Measurements from ENCODE around the gene PACRG.
A peak's percentile ranks its signal among the peaks of the same experiment; 100 is the strongest.

Gene PACRG

GRCh38 chr6:163159689-163160088 is 431.9 kb downstream of the PACRG start:
- H2BK120ac ChIP-seq (ENCODE audit: low read depth, low read length), result no peak overlapping the region
- no peak overlapping the region for H3K4me3 ChIP-seq (ENCODE audit: insufficient read depth in 1 of 2, low read depth in 1 of 2, low read length in 2 of 2)
- no peak overlapping the region for H2AK5ac ChIP-seq (ENCODE audit: low read length, severe bottlenecking)
- no peak overlapping the region for H4K91ac ChIP-seq (ENCODE audit: low read length)
- no peak overlapping the region for H2AFZ ChIP-seq (ENCODE audit: low read depth, low read length)
- no peak overlapping the region for H3K4ac ChIP-seq (ENCODE audit: low read depth in 1 of 2, low read length in 2 of 2)
- no peak overlapping the region for H3K14ac ChIP-seq (ENCODE audit: low read length in 2 of 2)
- no peak overlapping the region for H3K27ac ChIP-seq (ENCODE audit: low read length, poor library complexity, severe bottlenecking)
- H3K36me3 ChIP-seq (ENCODE audit: control insufficient read depth in 1 of 2, insufficient read depth in 2 of 2, low read depth in 1 of 2, low read length in 2 of 2), result no peaks in the 10 kb centered on the region
- no peak overlapping the region for H3K4me2 ChIP-seq (ENCODE audit: low read length, poor library complexity, severe bottlenecking)
- H2BK5ac ChIP-seq (ENCODE audit: low read depth, low read length, poor library complexity, severe bottlenecking), result no peak overlapping the region
- no peak overlapping the region for H2BK15ac ChIP-seq (ENCODE audit: low read depth, poor library complexity, severe bottlenecking)
- H3K79me1 ChIP-seq (replicated peaks; ENCODE audit: low read length, poor library complexity, severe bottlenecking), result no peaks in the 10 kb centered on the region
- 87% methylated on average over 7 of the region's 10 CpGs for WGBS
- H3K9me3 ChIP-seq (ENCODE audit: control insufficient read depth, low read length), result no peaks in the 10 kb centered on the region
- no peak overlapping the region for H3K9ac ChIP-seq (ENCODE audit: low read length)
- H2BK12ac ChIP-seq (ENCODE audit: low read length in 2 of 2), result no peak overlapping the region
- no peak overlapping the region for H4K8ac ChIP-seq (ENCODE audit: low read length)
- no peak overlapping the region for H3K23ac ChIP-seq (ENCODE audit: low read length in 2 of 2)
- no peaks in the 10 kb centered on the region for H3K27me3 ChIP-seq (ENCODE audit: control insufficient read depth in 1 of 2, insufficient read depth in 1 of 2, low read length in 2 of 2)
- H3K18ac ChIP-seq (ENCODE audit: low read depth in 1 of 2, low read length in 2 of 2), result no peak overlapping the region
- H3K4me1 ChIP-seq (ENCODE audit: control insufficient read depth, insufficient read depth, low read depth, low read length), result no peaks in the 10 kb centered on the region
- DNase-seq, result no peak

GRCh38 chr6:163162007-163162873 is 434.5 kb downstream of the PACRG start:
- 87% methylated on average over 11 of the region's 11 CpGs for WGBS
- no peak overlapping the region for H3K23ac ChIP-seq (ENCODE audit: low read length in 2 of 2)
- H2AK5ac ChIP-seq (ENCODE audit: low read length, severe bottlenecking), result no peak overlapping the region
- no peaks in the 10 kb centered on the region for H3K9me3 ChIP-seq (ENCODE audit: control insufficient read depth, low read length)
- H3K27ac ChIP-seq (ENCODE audit: low read length, poor library complexity, severe bottlenecking), result no peak overlapping the region
- no peak overlapping the region for H3K4ac ChIP-seq (ENCODE audit: low read depth in 1 of 2, low read length in 2 of 2)
- H2BK12ac ChIP-seq (ENCODE audit: low read length in 2 of 2), result no peak overlapping the region
- DNase-seq, result no peak
- H3K4me1 ChIP-seq (ENCODE audit: control insufficient read depth, insufficient read depth, low read depth, low read length), result no peaks in the 10 kb centered on the region
- H4K8ac ChIP-seq (ENCODE audit: low read length), result no peak overlapping the region
- no peaks in the 10 kb centered on the region for H3K79me1 ChIP-seq (replicated peaks; ENCODE audit: low read length, poor library complexity, severe bottlenecking)
- no peak overlapping the region for H3K18ac ChIP-seq (ENCODE audit: low read depth in 1 of 2, low read length in 2 of 2)
- no peak overlapping the region for H2BK5ac ChIP-seq (ENCODE audit: low read depth, low read length, poor library complexity, severe bottlenecking)
- H3K4me2 ChIP-seq (ENCODE audit: low read length, poor library complexity, severe bottlenecking), result no peak overlapping the region
- no peak overlapping the region for H4K91ac ChIP-seq (ENCODE audit: low read length)
- H2BK15ac ChIP-seq (ENCODE audit: low read depth, poor library complexity, severe bottlenecking), result no peak overlapping the region
- no peak overlapping the region for H3K14ac ChIP-seq (ENCODE audit: low read length in 2 of 2)
- no peaks in the 10 kb centered on the region for H3K27me3 ChIP-seq (ENCODE audit: control insufficient read depth in 1 of 2, insufficient read depth in 1 of 2, low read length in 2 of 2)
- peak overlapping the region in 1 of 2 experiments; percentile 29 for H3K4me3 ChIP-seq (ENCODE audit: insufficient read depth in 1 of 2, low read depth in 1 of 2, low read length in 2 of 2)
- no peak overlapping the region for H2BK120ac ChIP-seq (ENCODE audit: low read depth, low read length)
- no peak overlapping the region for H2AFZ ChIP-seq (ENCODE audit: low read depth, low read length)
- H3K36me3 ChIP-seq (ENCODE audit: control insufficient read depth in 1 of 2, insufficient read depth in 2 of 2, low read depth in 1 of 2, low read length in 2 of 2), result no peaks in the 10 kb centered on the region
- no peak overlapping the region for H3K9ac ChIP-seq (ENCODE audit: low read length)

GRCh38 chr6:163162874-163163213 is 435.1 kb downstream of the PACRG start:
- Histone ChIP-seq H4K8ac (ENCODE audit: low read length) (no peak overlapping the region), H3K4me2 (ENCODE audit: low read length, poor library complexity, severe bottlenecking) (no peak overlapping the region), H3K27ac (ENCODE audit: low read length, poor library complexity, severe bottlenecking) (no peak overlapping the region), H3K14ac (ENCODE audit: low read length in 2 of 2) (no peak overlapping the region), H3K27me3 (ENCODE audit: control insufficient read depth in 1 of 2, insufficient read depth in 1 of 2, low read length in 2 of 2) (no peaks in the 10 kb centered on the region), H4K91ac (ENCODE audit: low read length) (no peak overlapping the region), H3K4ac (ENCODE audit: low read depth in 1 of 2, low read length in 2 of 2) (no peak overlapping the region), H2BK120ac (ENCODE audit: low read depth, low read length) (no peak overlapping the region), H3K9me3 (ENCODE audit: control insufficient read depth, low read length) (no peaks in the 10 kb centered on the region), H3K4me3 (ENCODE audit: insufficient read depth in 1 of 2, low read depth in 1 of 2, low read length in 2 of 2) (peak overlapping the region in 1 of 2 experiments; percentile 29), H2BK5ac (ENCODE audit: low read depth, low read length, poor library complexity, severe bottlenecking) (no peak overlapping the region), H3K23ac (ENCODE audit: low read length in 2 of 2) (no peak overlapping the region), H3K36me3 (ENCODE audit: control insufficient read depth in 1 of 2, insufficient read depth in 2 of 2, low read depth in 1 of 2, low read length in 2 of 2) (no peaks in the 10 kb centered on the region), H3K9ac (ENCODE audit: low read length) (no peak overlapping the region), H3K18ac (ENCODE audit: low read depth in 1 of 2, low read length in 2 of 2) (no peak overlapping the region), H3K4me1 (ENCODE audit: control insufficient read depth, insufficient read depth, low read depth, low read length) (no peaks in the 10 kb centered on the region), H2AFZ (ENCODE audit: low read depth, low read length) (no peak overlapping the region), H2AK5ac (ENCODE audit: low read length, severe bottlenecking) (no peak overlapping the region), H3K79me1 (replicated peaks; ENCODE audit: low read length, poor library complexity, severe bottlenecking) (no peaks in the 10 kb centered on the region), H2BK15ac (ENCODE audit: low read depth, poor library complexity, severe bottlenecking) (no peak overlapping the region), H2BK12ac (ENCODE audit: low read length in 2 of 2) (no peak overlapping the region)
- DNase-seq, result no peak
- 57% methylated on average over 5 of the region's 6 CpGs for WGBS

DNA sequence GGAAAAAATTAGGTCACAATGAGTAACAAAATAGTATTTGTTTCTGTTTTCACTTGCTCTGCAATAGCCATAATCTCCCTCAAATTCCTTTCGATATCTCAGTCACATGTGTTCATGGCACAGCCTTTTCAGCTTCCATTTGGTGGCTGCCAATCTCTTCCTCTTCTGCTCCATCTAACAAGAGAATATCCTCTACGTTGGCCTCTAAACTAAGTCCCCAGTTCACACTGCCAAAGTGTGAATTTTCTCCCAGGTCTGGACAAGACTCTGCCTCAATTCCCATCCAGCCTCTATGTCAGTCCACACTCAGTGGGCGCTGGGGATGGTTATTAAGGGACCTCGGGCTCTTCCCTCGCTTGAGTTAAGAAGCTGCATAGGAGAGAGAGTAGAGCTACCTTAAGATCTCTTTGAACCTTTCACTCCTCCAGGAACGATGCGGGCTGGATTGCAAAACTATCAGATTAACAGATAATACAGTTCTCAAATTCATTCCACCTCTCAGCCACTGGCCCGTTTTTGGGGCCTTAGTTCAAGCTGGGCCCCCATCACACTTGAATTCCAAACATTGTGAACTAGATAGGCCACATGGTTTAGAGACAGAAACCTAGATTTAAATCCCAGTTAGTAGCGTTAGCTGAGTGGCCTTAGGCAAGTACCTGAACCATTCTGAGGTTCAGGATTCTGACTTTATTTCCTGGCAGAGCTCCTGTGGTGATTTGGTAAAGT is 436.6 kb downstream of the PACRG start:
- Histone ChIP-seq H4K91ac (ENCODE audit: low read length) (no peak overlapping the region), H2AK5ac (ENCODE audit: low read length, severe bottlenecking) (no peak overlapping the region), H3K9me3 (ENCODE audit: control insufficient read depth, low read length) (no peaks in the 10 kb centered on the region), H3K23ac (ENCODE audit: low read length in 2 of 2) (no peak overlapping the region), H2AFZ (ENCODE audit: low read depth, low read length) (no peak overlapping the region), H3K36me3 (ENCODE audit: control insufficient read depth in 1 of 2, insufficient read depth in 2 of 2, low read depth in 1 of 2, low read length in 2 of 2) (no peaks in the 10 kb centered on the region), H3K4me2 (ENCODE audit: low read length, poor library complexity, severe bottlenecking) (no peak overlapping the region), H3K4me1 (ENCODE audit: control insufficient read depth, insufficient read depth, low read depth, low read length) (no peaks in the 10 kb centered on the region), H3K18ac (ENCODE audit: low read depth in 1 of 2, low read length in 2 of 2) (no peak overlapping the region), H2BK5ac (ENCODE audit: low read depth, low read length, poor library complexity, severe bottlenecking) (no peak overlapping the region), H3K4ac (ENCODE audit: low read depth in 1 of 2, low read length in 2 of 2) (no peak overlapping the region), H3K9ac (ENCODE audit: low read length) (no peak overlapping the region), H3K14ac (ENCODE audit: low read length in 2 of 2) (no peak overlapping the region), H3K79me1 (replicated peaks; ENCODE audit: low read length, poor library complexity, severe bottlenecking) (no peaks in the 10 kb centered on the region), H2BK120ac (ENCODE audit: low read depth, low read length) (no peak overlapping the region), H3K27me3 (ENCODE audit: control insufficient read depth in 1 of 2, insufficient read depth in 1 of 2, low read length in 2 of 2) (no peaks in the 10 kb centered on the region), H3K27ac (ENCODE audit: low read length, poor library complexity, severe bottlenecking) (no peak overlapping the region), H3K4me3 (ENCODE audit: insufficient read depth in 1 of 2, low read depth in 1 of 2, low read length in 2 of 2) (no peak overlapping the region), H2BK15ac (ENCODE audit: low read depth, poor library complexity, severe bottlenecking) (no peak overlapping the region), H2BK12ac (ENCODE audit: low read length in 2 of 2) (no peak overlapping the region), H4K8ac (ENCODE audit: low read length) (no peak overlapping the region)
- WGBS, result 88% methylated on average over 9 of the region's 9 CpGs
- no peak for DNase-seq
